Gastrocnemius medialis (tissue), 4 donors: ENCODE results near the gene GRIK4. TPM values are rescaled to one million over a fixed set of nuclear protein-coding genes. Genes with fewer than 3 reads are reported as not detected.

ENCODE experiments used
- ATAC-seq, 2 donors: fragments of 150-250 bp; one replicate each; pipeline ENCODE4 v1.9.1; 2016
- DNase-seq, 2 donors: peaks; one replicate each; pipeline ENCODE4 v3.0.0-alpha.2; 2019
- H3K27ac ChIP-seq, 4 donors: fragments of 200-600 bp; sonication (generic); 1 replicate in 1 of 4; 2 replicates in 3 of 4; pipeline ENCODE4 v1.5.1; 2016 to 2018; ENCODE audit warnings: mild to moderate bottlenecking in 2 of 4, moderate library complexity in 1 of 4
- H3K27me3 ChIP-seq, 3 donors: fragments of 200-600 bp; sonication (generic) in 2 of 3; 1 replicate in 1 of 3; 2 replicates in 2 of 3; pipeline versions ENCODE4 v1.5.1 to v1.6.0; 2016 to 2019; ENCODE audit warnings: mild to moderate bottlenecking in 1 of 3, moderate library complexity in 1 of 3
- H3K36me3 ChIP-seq, 2 donors: fragments of 200-600 bp; sonication (generic) in 1 of 2; one replicate each; pipeline ENCODE4 v1.5.1; 2017 to 2018
- H3K4me1 ChIP-seq, 2 donors: fragments of 200-600 bp; sonication (generic) in 1 of 2; one replicate each; pipeline ENCODE4 v1.5.1; 2016 to 2017; ENCODE audit warnings: mild to moderate bottlenecking in 2 of 2
- H3K4me3 ChIP-seq, 4 donors: fragments of 200-600 bp; sonication (generic) in 3 of 4; 1 replicate in 1 of 4; 2 replicates in 3 of 4; pipeline ENCODE4 v1.5.1; 2016 to 2019; ENCODE audit warnings: mild to moderate bottlenecking in 2 of 4
- H3K9me3 ChIP-seq, 3 donors: fragments of 200-600 bp; sonication (generic) in 2 of 3; 1 replicate in 1 of 3; 2 replicates in 2 of 3; pipeline ENCODE4 v1.5.1; 2016 to 2019
- CTCF ChIP-seq, 5 experiments: fragments of 450-650 bp in 3 of 5; fragments of 200-600 bp in 2 of 5; sonication (generic) in 2 of 5; IDR thresholded peaks in 4 of 5; conservative IDR thresholded peaks in 1 of 5; 1 replicate in 4 of 5; 2 replicates in 1 of 5; pipeline ENCODE4 v1.5.1; 2016 to 2019; ENCODE audit warnings: antibody characterized with exemption in 5 of 5, mild to moderate bottlenecking in 3 of 5, moderate library complexity in 3 of 5
- POLR2A ChIP-seq, 2 donors: fragments of 450-650 bp; IDR thresholded peaks; one replicate each; pipeline ENCODE4 v1.6.1; 2017; ENCODE audit warnings: antibody characterized with exemption in 2 of 2, mild to moderate bottlenecking in 2 of 2, moderate library complexity in 2 of 2
- in situ Hi-C, 4 donors: fragments of 200-750 bp; cut with MboI; loops; one replicate each; pipeline versions ENCODE4 v1.15.0 to v1.8.0; 2017; ENCODE audit warnings: low sequenced_read_pairs in 4 of 4
- intact Hi-C: fragments of 100-400 bp; cut with DNase I; formaldehyde crosslinking; loops from one replicate; pipeline ENCODE4 v1.15.1; 2023; ENCODE audit warnings: low total_unique reads
- total RNA-seq, 4 donors: library from RNA; depleted of rRNA; stranded (reverse); fragments of >200 nt; gene quantifications; one replicate each; pipeline versions ENCODE4 v1.1.0 to v1.2.3, GENCODE V29; 2016

Gene GRIK4
- total RNA-seq, 4 donors from 2014 or later: 0.42 TPM; not detected in 3

- Histone ChIP-seq H3K27ac (no peak overlapping the region), H3K9me3 (no peaks in the 10 kb centered on the region), H3K27me3 (no peaks in the 10 kb centered on the region), H3K4me1 (no peaks in the 10 kb centered on the region), H3K4me3 (no peak overlapping the region), H3K36me3 (no peaks in the 10 kb centered on the region)
- no peak for TF ChIP-seq POLR2A (IDR thresholded peaks at IDR 0.05)
- no peak for TF ChIP-seq CTCF (IDR thresholded peaks at IDR 0.05 in 4 of 5, conservative IDR thresholded peaks at IDR 0.05 in 1 of 5)
- intact Hi-C loops (no loop called here), in situ Hi-C loops (no loop called here)
- DNase-seq (no peak), ATAC-seq (no peak)
Observed at GRCh38 chr11:120637131-120637530, 125.6 kb downstream of the GRIK4 start.

- no peaks in the 10 kb centered on the region for H3K27me3 ChIP-seq
- no peak for TF ChIP-seq CTCF (IDR thresholded peaks at IDR 0.05 in 4 of 5, conservative IDR thresholded peaks at IDR 0.05 in 1 of 5)
- no peak for TF ChIP-seq POLR2A (IDR thresholded peaks at IDR 0.05)
- DNase-seq: no peak
- intact Hi-C loops: no loop called here
- no peaks in the 10 kb centered on the region for H3K9me3 ChIP-seq
- H3K27ac ChIP-seq: no peak overlapping the region
- no peak overlapping the region for H3K4me3 ChIP-seq
- in situ Hi-C loops: no loop called here
- no peaks in the 10 kb centered on the region for H3K4me1 ChIP-seq
- ATAC-seq: no peak
- no peaks in the 10 kb centered on the region for H3K36me3 ChIP-seq
Observed at GRCh38 chr11:120642196-120642894, 130.8 kb downstream of the GRIK4 start.

GRCh38 chr11:120643284-120643683 lies 131.7 kb downstream of the GRIK4 start:
- intact Hi-C loops (no loop called here), in situ Hi-C loops (no loop called here)
- TF ChIP-seq CTCF (IDR thresholded peaks at IDR 0.05 in 4 of 5, conservative IDR thresholded peaks at IDR 0.05 in 1 of 5): no peak
- TF ChIP-seq POLR2A (IDR thresholded peaks at IDR 0.05): no peak
- no peaks in the 10 kb centered on the region for H3K27me3 ChIP-seq
- DNase-seq: no peak
- no peaks in the 10 kb centered on the region for H3K9me3 ChIP-seq
- no peak overlapping the region for H3K27ac ChIP-seq
- no peak for ATAC-seq
- H3K4me1 ChIP-seq: no peaks in the 10 kb centered on the region
- no peak overlapping the region for H3K4me3 ChIP-seq
- H3K36me3 ChIP-seq: no peaks in the 10 kb centered on the region

GRCh38 chr11:120645639-120646038 lies 134.1 kb downstream of the GRIK4 start:
- in situ Hi-C loops (no loop called here), intact Hi-C loops (no loop called here)
- no peaks in the 10 kb centered on the region for H3K36me3 ChIP-seq
- H3K4me1 ChIP-seq: no peaks in the 10 kb centered on the region
- DNase-seq (no peak), ATAC-seq (no peak)
- H3K4me3 ChIP-seq: no peak overlapping the region
- H3K27ac ChIP-seq: no peak overlapping the region
- no peaks in the 10 kb centered on the region for H3K27me3 ChIP-seq
- no peaks in the 10 kb centered on the region for H3K9me3 ChIP-seq
- TF ChIP-seq CTCF (IDR thresholded peaks at IDR 0.05 in 4 of 5, conservative IDR thresholded peaks at IDR 0.05 in 1 of 5): no peak
- TF ChIP-seq POLR2A (IDR thresholded peaks at IDR 0.05): no peak

- DNase-seq: no peak
- H3K27me3 ChIP-seq: no peaks in the 10 kb centered on the region
- H3K27ac ChIP-seq: no peak overlapping the region
- TF ChIP-seq POLR2A (IDR thresholded peaks at IDR 0.05) (no peak), CTCF (IDR thresholded peaks at IDR 0.05 in 4 of 5, conservative IDR thresholded peaks at IDR 0.05 in 1 of 5) (no peak)
- no peaks in the 10 kb centered on the region for H3K4me1 ChIP-seq
- H3K36me3 ChIP-seq: no peaks in the 10 kb centered on the region
- intact Hi-C loops (no loop called here), in situ Hi-C loops (no loop called here)
- H3K4me3 ChIP-seq: no peak overlapping the region
- H3K9me3 ChIP-seq: no peaks in the 10 kb centered on the region
- no peak for ATAC-seq
Observed at GRCh38 chr11:120646206-120646605, 134.7 kb downstream of the GRIK4 start.
